ENCODE results near the gene MICALL1.

Gene MICALL1

DNA sequence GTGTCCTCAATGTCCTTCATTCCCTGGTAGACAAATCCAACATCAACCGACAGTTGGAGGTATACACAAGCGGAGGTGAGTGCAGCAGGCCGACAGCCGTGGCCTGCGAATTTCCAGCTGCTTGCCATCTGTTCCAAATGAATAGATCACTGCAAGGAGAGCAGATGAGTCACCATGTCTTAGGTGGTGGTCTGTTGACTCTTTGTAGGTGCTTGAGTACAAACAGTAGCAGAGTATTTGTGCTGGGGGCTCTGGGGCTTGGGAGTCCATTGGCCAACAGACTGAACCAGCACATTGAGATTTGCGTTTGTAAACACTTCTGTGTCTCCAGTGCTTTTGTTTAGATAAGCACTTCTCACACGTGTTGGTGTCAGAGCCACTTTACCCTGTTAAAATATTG is 35.8 kb upstream of the MICALL1 start:
- TF ChIP-seq, protein P1, sequence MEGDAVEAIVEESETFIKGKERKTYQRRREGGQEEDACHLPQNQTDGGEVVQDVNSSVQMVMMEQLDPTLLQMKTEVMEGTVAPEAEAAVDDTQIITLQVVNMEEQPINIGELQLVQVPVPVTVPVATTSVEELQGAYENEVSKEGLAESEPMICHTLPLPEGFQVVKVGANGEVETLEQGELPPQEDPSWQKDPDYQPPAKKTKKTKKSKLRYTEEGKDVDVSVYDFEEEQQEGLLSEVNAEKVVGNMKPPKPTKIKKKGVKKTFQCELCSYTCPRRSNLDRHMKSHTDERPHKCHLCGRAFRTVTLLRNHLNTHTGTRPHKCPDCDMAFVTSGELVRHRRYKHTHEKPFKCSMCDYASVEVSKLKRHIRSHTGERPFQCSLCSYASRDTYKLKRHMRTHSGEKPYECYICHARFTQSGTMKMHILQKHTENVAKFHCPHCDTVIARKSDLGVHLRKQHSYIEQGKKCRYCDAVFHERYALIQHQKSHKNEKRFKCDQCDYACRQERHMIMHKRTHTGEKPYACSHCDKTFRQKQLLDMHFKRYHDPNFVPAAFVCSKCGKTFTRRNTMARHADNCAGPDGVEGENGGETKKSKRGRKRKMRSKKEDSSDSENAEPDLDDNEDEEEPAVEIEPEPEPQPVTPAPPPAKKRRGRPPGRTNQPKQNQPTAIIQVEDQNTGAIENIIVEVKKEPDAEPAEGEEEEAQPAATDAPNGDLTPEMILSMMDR (IDR thresholded peaks at IDR 0.05) = no peak
- Histone ChIP-seq H3K9ac (no peak overlapping the region), H3K27me3 (ENCODE audit: control insufficient read depth, insufficient read depth, low read length) (no peaks in the 10 kb centered on the region), H3K4me2 (ENCODE audit: low read length) (no peak overlapping the region), H3K79me2 (no peaks in the 10 kb centered on the region), H3K4me1 (no peaks in the 10 kb centered on the region), H3K4me3 (ENCODE audit: low read depth, low read length) (no peak overlapping the region), H3K27ac (no peak overlapping the region), H2AFZ (no peak overlapping the region), H3K36me3 (ENCODE audit: control insufficient read depth, insufficient read depth, low read length) (no peaks in the 10 kb centered on the region), H3K9me3 (ENCODE audit: control insufficient read depth, low read length) (no peaks in the 10 kb centered on the region)

DNA sequence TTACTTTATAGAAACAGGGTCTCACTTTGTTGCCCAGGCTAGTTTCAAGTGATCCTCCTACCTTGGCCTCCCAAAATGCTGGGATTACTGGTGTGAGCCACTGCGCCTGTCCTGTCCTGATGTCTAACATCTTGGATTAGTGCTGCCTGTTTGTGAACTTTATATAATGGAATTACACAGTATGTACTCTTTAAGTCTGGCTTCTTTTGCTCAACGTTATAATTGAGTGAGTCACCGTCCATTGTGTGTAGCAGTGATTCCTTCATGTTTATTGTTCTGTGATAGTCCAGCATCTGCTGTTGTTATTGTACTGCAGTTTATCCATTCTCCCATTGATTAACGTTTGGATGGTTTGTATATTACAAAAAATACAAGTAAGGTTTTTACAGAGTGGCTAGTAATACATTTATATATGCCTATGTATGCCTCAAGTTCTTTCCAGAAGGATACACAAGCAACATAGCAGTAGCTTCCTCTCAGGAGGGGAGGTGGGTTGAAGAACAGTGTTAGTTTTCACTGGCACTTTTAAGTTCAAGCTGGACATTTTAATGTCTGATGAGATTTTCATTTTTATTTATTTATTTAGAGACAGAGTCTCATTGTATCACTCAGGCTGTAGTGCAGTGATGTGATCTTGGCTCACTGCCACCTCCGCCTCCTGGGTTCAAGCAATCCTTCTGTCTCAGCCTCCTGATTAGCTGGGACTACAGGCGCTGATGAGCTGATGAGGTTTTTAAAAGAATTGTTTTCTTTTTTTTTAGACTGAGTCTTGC is 25.2 kb upstream of the MICALL1 start:
- Histone ChIP-seq H3K36me3 (ENCODE audit: control insufficient read depth, insufficient read depth, low read length) (no peaks in the 10 kb centered on the region), H2AFZ (no peak overlapping the region), H3K9ac (no peak overlapping the region)

DNA sequence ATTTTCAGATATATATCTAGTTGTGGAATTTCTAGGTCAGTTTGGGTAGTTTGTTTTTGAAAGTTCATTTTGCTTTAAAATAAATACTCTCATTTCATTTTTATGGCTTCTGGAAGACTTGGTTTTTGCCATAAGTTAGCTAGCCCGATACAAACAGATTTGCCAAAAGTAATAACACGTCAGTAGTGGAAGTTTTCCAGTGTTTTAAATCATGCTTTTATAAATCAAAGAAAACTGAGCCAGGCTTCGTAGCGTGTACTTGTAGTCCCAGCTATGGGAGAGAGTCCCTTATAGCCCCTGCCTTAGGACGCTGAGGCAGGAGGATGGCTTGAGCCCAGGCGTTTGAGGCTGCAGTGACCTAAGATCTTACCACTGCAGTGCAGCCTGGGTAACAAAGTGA is 21.7 kb upstream of the MICALL1 start:
- TF ChIP-seq, protein P1 (IDR thresholded peaks at IDR 0.05) = no peak
- Histone ChIP-seq H3K4me1 (peaks cover 11% of the 10 kb centered on the region), H3K79me2 (no peaks in the 10 kb centered on the region), H2AFZ (no peak overlapping the region), H3K27me3 (ENCODE audit: control insufficient read depth, insufficient read depth, low read length) (no peaks in the 10 kb centered on the region), H3K9ac (no peak overlapping the region), H3K27ac (no peak overlapping the region), H3K9me3 (ENCODE audit: control insufficient read depth, low read length) (no peaks in the 10 kb centered on the region), H3K4me2 (ENCODE audit: low read length) (no peak overlapping the region), H3K4me3 (ENCODE audit: low read depth, low read length) (no peak overlapping the region), H3K36me3 (ENCODE audit: control insufficient read depth, insufficient read depth, low read length) (no peaks in the 10 kb centered on the region)

More for the DNA sequence above, 25.2 kb upstream of the MICALL1 start:
- H3K27ac ChIP-seq = no peak overlapping the region
- no peaks in the 10 kb centered on the region for H3K79me2 ChIP-seq
- no peaks in the 10 kb centered on the region for H3K27me3 ChIP-seq (ENCODE audit: control insufficient read depth, insufficient read depth, low read length)
- TF ChIP-seq, protein P1 (IDR thresholded peaks at IDR 0.05) = no peak
- H3K4me2 ChIP-seq (ENCODE audit: low read length) = no peak overlapping the region
- H3K4me3 ChIP-seq (ENCODE audit: low read depth, low read length) = no peak overlapping the region
- H3K4me1 ChIP-seq = peaks cover 3% of the 10 kb centered on the region
- H3K9me3 ChIP-seq (ENCODE audit: control insufficient read depth, low read length) = no peaks in the 10 kb centered on the region

DNA sequence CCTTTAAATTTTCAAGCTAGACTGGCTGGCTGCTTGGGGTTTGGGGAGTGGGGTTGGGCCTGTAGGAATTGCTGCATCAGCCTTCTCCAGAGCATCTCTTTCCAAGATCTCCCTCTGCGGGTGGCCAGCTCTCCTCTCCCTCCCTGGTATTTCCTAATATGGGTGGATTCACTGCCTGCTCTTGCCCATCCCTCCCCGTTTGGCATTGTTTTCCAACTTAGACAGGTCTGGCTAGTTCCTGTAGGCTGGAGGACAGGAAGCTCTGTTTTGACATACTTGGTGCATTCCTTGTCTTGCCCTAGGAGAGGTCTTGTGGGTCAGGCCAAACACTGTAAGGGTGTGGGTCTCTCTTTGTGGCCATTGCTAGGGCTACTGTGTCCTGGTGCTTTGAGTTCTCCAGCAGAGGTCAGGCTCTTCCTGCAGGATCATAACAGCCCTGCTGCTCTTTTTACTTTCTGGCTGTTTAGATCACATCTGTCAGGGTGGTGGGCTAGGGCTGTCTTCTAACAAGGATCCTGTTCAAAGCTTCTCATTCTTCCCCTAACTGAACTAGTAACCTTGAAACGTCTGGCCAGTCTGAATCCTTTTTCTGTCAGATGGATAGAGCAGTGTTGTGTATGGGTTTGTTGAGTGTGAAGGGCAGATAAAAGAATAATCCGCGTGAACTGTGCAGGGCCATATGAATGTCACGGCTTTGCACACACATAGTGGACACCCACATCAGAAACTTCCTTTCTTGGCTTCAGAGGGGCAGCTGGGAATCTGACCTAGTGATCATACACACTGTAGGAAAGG is 18.3 kb upstream of the MICALL1 start:
- Histone ChIP-seq H3K36me3 (ENCODE audit: control insufficient read depth, insufficient read depth, low read length) (no peaks in the 10 kb centered on the region), H3K79me2 (no peaks in the 10 kb centered on the region), H3K27ac (peak overlapping the region; percentile 99), H3K9ac (no peak overlapping the region), H3K4me1 (peaks cover 27% of the 10 kb centered on the region), H3K4me2 (ENCODE audit: low read length) (peak overlapping the region; percentile 55), H3K9me3 (ENCODE audit: control insufficient read depth, low read length) (no peaks in the 10 kb centered on the region), H2AFZ (no peak overlapping the region), H3K4me3 (ENCODE audit: low read depth, low read length) (peak overlapping the region; percentile 37), H3K27me3 (ENCODE audit: control insufficient read depth, insufficient read depth, low read length) (no peaks in the 10 kb centered on the region)
- TF ChIP-seq, protein P1 (IDR thresholded peaks at IDR 0.05) = peak; percentile 54

Data from parathyroid adenoma (tissue), 2 donors.